ENCODE results near the gene SETD1A.

Gene SETD1A

GRCh38 chr16:30974348-30974747, 16.8 kb downstream of the SETD1A start:
- H3K79me2 ChIP-seq (ENCODE audit: low read length) = no peaks in the 10 kb centered on the region
- no peaks in the 10 kb centered on the region for H3K9me3 ChIP-seq (ENCODE audit: insufficient read depth, low read length)
- no peak overlapping the region for H3K4me2 ChIP-seq (ENCODE audit: low read length)
- no peak overlapping the region for H2AFZ ChIP-seq (ENCODE audit: low read depth, low read length)
- no peak overlapping the region for H3K9ac ChIP-seq (ENCODE audit: low read length)
- no peak for TF ChIP-seq EZH2phosphoT487 (IDR thresholded peaks at IDR 0.05; ENCODE audit: low read depth)
- TF ChIP-seq, protein P1, sequence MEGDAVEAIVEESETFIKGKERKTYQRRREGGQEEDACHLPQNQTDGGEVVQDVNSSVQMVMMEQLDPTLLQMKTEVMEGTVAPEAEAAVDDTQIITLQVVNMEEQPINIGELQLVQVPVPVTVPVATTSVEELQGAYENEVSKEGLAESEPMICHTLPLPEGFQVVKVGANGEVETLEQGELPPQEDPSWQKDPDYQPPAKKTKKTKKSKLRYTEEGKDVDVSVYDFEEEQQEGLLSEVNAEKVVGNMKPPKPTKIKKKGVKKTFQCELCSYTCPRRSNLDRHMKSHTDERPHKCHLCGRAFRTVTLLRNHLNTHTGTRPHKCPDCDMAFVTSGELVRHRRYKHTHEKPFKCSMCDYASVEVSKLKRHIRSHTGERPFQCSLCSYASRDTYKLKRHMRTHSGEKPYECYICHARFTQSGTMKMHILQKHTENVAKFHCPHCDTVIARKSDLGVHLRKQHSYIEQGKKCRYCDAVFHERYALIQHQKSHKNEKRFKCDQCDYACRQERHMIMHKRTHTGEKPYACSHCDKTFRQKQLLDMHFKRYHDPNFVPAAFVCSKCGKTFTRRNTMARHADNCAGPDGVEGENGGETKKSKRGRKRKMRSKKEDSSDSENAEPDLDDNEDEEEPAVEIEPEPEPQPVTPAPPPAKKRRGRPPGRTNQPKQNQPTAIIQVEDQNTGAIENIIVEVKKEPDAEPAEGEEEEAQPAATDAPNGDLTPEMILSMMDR (IDR thresholded peaks at IDR 0.05; ENCODE audit: low read depth, low read length) = no peak
- no peak overlapping the region for H3K27ac ChIP-seq (ENCODE audit: low read length)
- no peaks in the 10 kb centered on the region for H3K4me1 ChIP-seq (ENCODE audit: low read length)
- H3K4me3 ChIP-seq (ENCODE audit: low read length) = no peak overlapping the region
- H4K20me1 ChIP-seq (ENCODE audit: insufficient read depth, low read length) = no peaks in the 10 kb centered on the region
- peaks cover 43% of the 10 kb centered on the region for H3K36me3 ChIP-seq (replicated peaks; ENCODE audit: low read depth, low read length)
- H3K27me3 ChIP-seq (ENCODE audit: low read depth, low read length) = no peaks in the 10 kb centered on the region

DNA sequence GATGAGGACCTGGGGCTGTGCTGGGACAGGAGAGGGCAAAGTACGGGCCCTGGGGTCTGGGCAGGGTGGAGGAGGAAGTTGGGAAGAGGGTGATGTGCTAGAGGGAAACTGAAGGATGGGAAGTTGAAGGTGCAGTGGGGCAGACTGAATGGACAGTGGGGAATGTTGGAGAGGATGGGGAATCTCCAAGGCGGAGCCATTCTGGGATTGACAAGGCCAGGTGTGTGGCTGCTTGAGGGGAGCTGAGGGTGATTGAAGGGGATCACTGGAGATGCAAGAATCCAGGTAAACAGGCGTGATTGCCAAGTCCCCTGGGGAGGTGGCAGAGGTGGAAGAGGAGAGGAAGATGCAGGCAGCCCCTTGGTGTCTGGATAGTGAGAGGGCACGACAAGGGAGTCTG, 18.9 kb downstream of the SETD1A start:
- Histone ChIP-seq H3K9me3 (ENCODE audit: insufficient read depth, low read length) (no peaks in the 10 kb centered on the region), H3K79me2 (ENCODE audit: low read length) (no peaks in the 10 kb centered on the region), H4K20me1 (ENCODE audit: insufficient read depth, low read length) (no peaks in the 10 kb centered on the region), H3K9ac (ENCODE audit: low read length) (no peak overlapping the region), H3K4me2 (ENCODE audit: low read length) (no peak overlapping the region), H3K27me3 (ENCODE audit: low read depth, low read length) (no peaks in the 10 kb centered on the region), H3K27ac (ENCODE audit: low read length) (no peak overlapping the region), H3K4me3 (ENCODE audit: low read length) (no peak overlapping the region), H3K36me3 (replicated peaks; ENCODE audit: low read depth, low read length) (peaks cover 42% of the 10 kb centered on the region), H2AFZ (ENCODE audit: low read depth, low read length) (no peak overlapping the region), H3K4me1 (ENCODE audit: low read length) (no peaks in the 10 kb centered on the region)
- TF ChIP-seq EZH2phosphoT487 (IDR thresholded peaks at IDR 0.05; ENCODE audit: low read depth) = no peak
- TF ChIP-seq, protein P1 (IDR thresholded peaks at IDR 0.05; ENCODE audit: low read depth, low read length) = no peak

DNA sequence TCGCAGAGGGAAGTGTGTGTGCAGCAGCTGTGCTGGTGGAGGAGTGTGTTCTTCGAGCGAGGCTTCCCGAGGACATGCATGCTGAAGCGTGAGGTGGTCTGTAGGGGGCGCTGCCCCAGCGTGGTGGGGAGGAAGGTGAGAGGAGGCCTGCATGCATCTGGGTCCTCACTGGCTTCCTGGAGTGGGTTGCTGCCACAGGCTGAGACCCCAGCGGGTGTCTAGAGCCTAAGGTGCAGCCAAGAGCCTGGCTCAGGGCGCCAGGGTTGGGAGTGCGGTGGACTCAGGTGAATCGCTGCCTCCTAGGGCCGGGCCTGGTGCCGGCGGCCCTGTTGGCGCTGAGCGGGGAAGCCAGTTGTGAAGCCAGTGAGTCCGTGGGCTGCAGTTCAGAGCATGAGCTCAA, 19.9 kb downstream of the SETD1A start:
- H3K9ac ChIP-seq (ENCODE audit: low read length) = no peak overlapping the region
- peaks cover 35% of the 10 kb centered on the region for H3K36me3 ChIP-seq (replicated peaks; ENCODE audit: low read depth, low read length)
- no peaks in the 10 kb centered on the region for H4K20me1 ChIP-seq (ENCODE audit: insufficient read depth, low read length)
- no peak overlapping the region for H3K27ac ChIP-seq (ENCODE audit: low read length)
- no peak for TF ChIP-seq EZH2phosphoT487 (IDR thresholded peaks at IDR 0.05; ENCODE audit: low read depth)
- TF ChIP-seq, protein P1 (IDR thresholded peaks at IDR 0.05; ENCODE audit: low read depth, low read length) = peak; percentile 30; the same call in 1 of the 2 replicates
- H3K79me2 ChIP-seq (ENCODE audit: low read length) = no peaks in the 10 kb centered on the region
- no peak overlapping the region for H2AFZ ChIP-seq (ENCODE audit: low read depth, low read length)
- no peak overlapping the region for H3K4me3 ChIP-seq (ENCODE audit: low read length)
- H3K4me2 ChIP-seq (ENCODE audit: low read length) = no peak overlapping the region
- no peaks in the 10 kb centered on the region for H3K9me3 ChIP-seq (ENCODE audit: insufficient read depth, low read length)
- no peaks in the 10 kb centered on the region for H3K4me1 ChIP-seq (ENCODE audit: low read length)
- no peaks in the 10 kb centered on the region for H3K27me3 ChIP-seq (ENCODE audit: low read depth, low read length)

DNA sequence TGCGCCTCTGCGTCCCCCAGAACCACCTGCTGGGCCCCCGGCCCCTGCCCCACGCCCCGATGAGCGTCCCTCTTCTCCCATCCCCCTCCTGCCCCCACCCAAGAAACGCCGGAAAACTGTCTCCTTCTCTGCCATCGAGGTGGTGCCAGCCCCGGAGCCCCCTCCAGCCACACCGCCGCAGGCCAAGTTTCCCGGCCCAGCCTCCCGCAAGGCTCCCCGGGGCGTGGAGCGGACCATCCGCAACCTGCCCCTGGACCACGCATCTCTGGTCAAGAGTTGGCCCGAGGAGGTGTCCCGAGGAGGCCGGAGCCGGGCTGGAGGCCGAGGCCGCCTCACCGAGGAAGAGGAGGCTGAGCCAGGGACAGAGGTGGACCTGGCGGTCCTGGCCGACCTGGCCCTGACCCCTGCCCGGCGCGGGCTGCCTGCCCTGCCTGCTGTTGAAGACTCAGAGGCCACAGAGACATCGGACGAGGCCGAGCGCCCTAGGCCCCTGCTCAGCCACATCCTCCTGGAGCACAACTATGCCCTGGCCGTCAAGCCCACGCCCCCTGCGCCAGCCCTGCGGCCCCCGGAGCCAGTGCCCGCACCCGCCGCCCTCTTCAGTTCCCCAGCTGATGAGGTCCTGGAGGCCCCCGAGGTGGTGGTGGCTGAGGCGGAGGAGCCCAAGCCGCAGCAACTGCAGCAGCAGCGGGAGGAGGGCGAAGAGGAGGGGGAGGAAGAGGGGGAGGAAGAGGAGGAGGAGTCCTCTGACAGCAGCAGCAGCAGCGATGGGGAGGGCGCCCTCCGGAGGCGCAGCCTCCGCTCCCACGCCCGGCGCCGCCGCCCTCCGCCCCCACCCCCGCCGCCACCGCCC, 21.8 kb downstream of the SETD1A start:
- Histone ChIP-seq H3K4me3 (ENCODE audit: low read length) (no peak overlapping the region), H4K20me1 (ENCODE audit: insufficient read depth, low read length) (no peaks in the 10 kb centered on the region), H3K9ac (ENCODE audit: low read length) (no peak overlapping the region), H3K4me2 (ENCODE audit: low read length) (no peak overlapping the region), H3K36me3 (replicated peaks; ENCODE audit: low read depth, low read length) (peaks cover 30% of the 10 kb centered on the region), H3K79me2 (ENCODE audit: low read length) (no peaks in the 10 kb centered on the region), H3K27ac (ENCODE audit: low read length) (no peak overlapping the region), H3K9me3 (ENCODE audit: insufficient read depth, low read length) (no peaks in the 10 kb centered on the region), H2AFZ (ENCODE audit: low read depth, low read length) (no peak overlapping the region), H3K27me3 (ENCODE audit: low read depth, low read length) (no peaks in the 10 kb centered on the region), H3K4me1 (ENCODE audit: low read length) (no peaks in the 10 kb centered on the region)
- TF ChIP-seq, protein P1 (IDR thresholded peaks at IDR 0.05; ENCODE audit: low read depth, low read length) = no peak
- TF ChIP-seq EZH2phosphoT487 (IDR thresholded peaks at IDR 0.05; ENCODE audit: low read depth) = no peak
